Osteoblast (primary cell): Measurements from ENCODE around the gene DHDDS. TPM values are rescaled to one million over a fixed set of nuclear protein-coding genes. Genes with fewer than 3 reads are reported as not detected.

Experiments used
- DNase-seq: peaks from one replicate; pipeline ENCODE4 v3.0.0; 2011; ENCODE audit warnings: low spot score, mixed read lengths; ENCODE audit not compliant: insufficient read length; ENCODE audit errors: missing footprints
- H2AFZ ChIP-seq: 2 replicates; pipeline ENCODE4 v1.6.0; 2011; ENCODE audit warnings: mild to moderate bottlenecking, low read length
- H3K27ac ChIP-seq: 2 replicates; pipeline ENCODE4 v1.5.1; 2011; ENCODE audit warnings: mild to moderate bottlenecking, low read depth, low read length, moderate library complexity
- H3K27me3 ChIP-seq: 2 replicates; pipeline ENCODE4 v1.6.0; 2012; ENCODE audit warnings: mild to moderate bottlenecking, control low read depth, inconsistent platforms, low read length, moderate library complexity; ENCODE audit not compliant: insufficient read depth
- H3K36me3 ChIP-seq: 2 replicates; pipeline ENCODE4 v1.5.1; 2011; ENCODE audit warnings: mild to moderate bottlenecking, low read length, control low read depth, moderate library complexity; ENCODE audit not compliant: insufficient read depth
- H3K4me1 ChIP-seq: 2 replicates; pipeline ENCODE4 v1.5.1; 2011; ENCODE audit warnings: mild to moderate bottlenecking, low read length, control low read depth, moderate library complexity; ENCODE audit not compliant: insufficient read depth
- H3K4me2 ChIP-seq: 2 replicates; pipeline ENCODE4 v1.6.0; 2011; ENCODE audit warnings: mild to moderate bottlenecking, low read length; ENCODE audit not compliant: insufficient read depth
- H3K4me3 ChIP-seq: fragments of 200-600 bp; sonication (generic); 3 replicates; pipeline ENCODE4 v1.5.1; 2012; ENCODE audit warnings: mild to moderate bottlenecking, low read length, inconsistent platforms; ENCODE audit not compliant: insufficient read depth
- H3K79me2 ChIP-seq: 2 replicates; pipeline ENCODE4 v1.6.0; 2012; ENCODE audit warnings: mild to moderate bottlenecking, low read length, control low read depth, inconsistent platforms; ENCODE audit not compliant: insufficient read depth
- H3K9me3 ChIP-seq: 2 replicates; pipeline ENCODE4 v1.5.1; 2011; ENCODE audit warnings: low read depth, low read length, control low read depth
- H4K20me1 ChIP-seq: 2 replicates; pipeline ENCODE4 v1.6.0; 2012; ENCODE audit warnings: mild to moderate bottlenecking, low read length, control low read depth; ENCODE audit not compliant: insufficient read depth
- CTCF ChIP-seq: IDR thresholded peaks from 2 replicates; pipeline ENCODE4 v1.5.1; 2011; ENCODE audit warnings: mild to moderate bottlenecking, low read depth, low read length, moderate library complexity; ENCODE audit errors: extremely low read depth
- total RNA-seq: library from RNA; depleted of rRNA; stranded (reverse); fragments of >200 nt; gene quantifications from 2 replicates; pipeline ENCODE4 v1.2.3, GENCODE V29; 2012

DHDDS gene
- total RNA-seq, 1 donor: 63.3 TPM

DNA sequence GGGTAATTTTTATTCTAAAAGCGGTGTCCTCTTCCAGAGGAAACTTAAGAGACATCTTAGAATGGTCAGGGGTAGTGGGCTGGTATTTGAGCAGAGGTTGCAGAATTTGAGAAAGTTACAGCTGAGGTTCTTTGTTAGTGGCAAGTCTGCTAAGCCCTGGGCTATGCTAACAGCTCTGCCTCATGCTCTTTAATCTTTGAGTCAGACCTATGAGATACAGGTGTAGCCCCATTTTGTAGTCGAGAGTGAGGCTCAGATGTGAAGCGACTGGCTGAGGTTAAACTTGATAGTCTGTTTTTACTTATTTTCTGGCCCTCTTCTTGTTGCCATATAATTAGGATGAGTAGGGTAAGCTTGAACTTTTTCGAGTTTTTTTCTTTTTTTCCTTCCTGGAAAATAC, 44.8 kb downstream of the DHDDS start:
- H3K36me3 ChIP-seq: peaks cover 45% of the 10 kb centered on the region

DNA sequence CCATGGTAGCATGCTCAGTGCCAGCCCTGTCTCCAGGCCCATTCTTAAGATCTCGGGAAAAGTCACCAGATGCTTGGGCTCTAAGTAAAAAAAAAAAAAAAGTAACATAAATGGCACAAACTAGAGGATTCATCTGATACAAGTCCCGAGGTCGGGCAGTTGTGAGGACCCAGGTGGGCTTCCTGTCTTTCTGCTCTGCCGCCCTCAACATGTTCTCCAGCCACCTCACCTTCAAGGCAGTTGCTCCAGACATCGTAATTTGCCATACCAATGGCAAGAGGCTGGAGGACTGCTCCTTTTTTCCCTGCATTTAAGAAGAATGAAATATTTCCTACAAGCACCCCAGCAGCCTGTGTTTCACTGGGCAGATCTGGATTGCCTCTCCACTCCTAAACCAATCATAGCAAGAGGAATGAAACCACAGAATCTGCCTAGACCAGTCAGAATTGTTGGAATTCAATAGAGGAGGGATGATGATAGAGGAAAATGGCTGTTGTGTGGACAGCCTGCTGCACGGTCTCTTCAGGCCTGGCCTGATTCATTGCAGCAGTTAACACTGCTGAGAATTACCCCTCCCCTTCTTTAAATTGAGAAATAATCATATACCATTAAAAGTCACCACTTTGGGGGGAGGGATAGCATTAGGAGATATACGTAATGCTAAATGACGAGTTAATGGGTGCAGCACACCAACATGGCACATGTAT, 45.5 kb downstream of the DHDDS start:
- Histone ChIP-seq H3K4me3 (no peak overlapping the region), H3K79me2 (peaks cover 21% of the 10 kb centered on the region), H4K20me1 (peaks cover 20% of the 10 kb centered on the region), H2AFZ (no peak overlapping the region), H3K4me2 (no peak overlapping the region), H3K36me3 (peaks cover 45% of the 10 kb centered on the region), H3K27me3 (no peaks in the 10 kb centered on the region), H3K27ac (no peak overlapping the region), H3K9me3 (no peaks in the 10 kb centered on the region), H3K4me1 (peaks cover 21% of the 10 kb centered on the region)
- TF ChIP-seq CTCF: no peak
- peak; percentile 29 for DNase-seq

More for the DNA sequence above, 44.8 kb downstream of the DHDDS start:
- Histone ChIP-seq H3K4me1 (peaks cover 18% of the 10 kb centered on the region), H3K4me3 (no peak overlapping the region), H4K20me1 (peaks cover 20% of the 10 kb centered on the region), H3K27ac (no peak overlapping the region), H3K79me2 (peaks cover 21% of the 10 kb centered on the region), H3K4me2 (no peak overlapping the region), H2AFZ (no peak overlapping the region), H3K27me3 (no peaks in the 10 kb centered on the region), H3K9me3 (no peaks in the 10 kb centered on the region)
- TF ChIP-seq CTCF: no peak
- DNase-seq: peak; percentile 60

DNA sequence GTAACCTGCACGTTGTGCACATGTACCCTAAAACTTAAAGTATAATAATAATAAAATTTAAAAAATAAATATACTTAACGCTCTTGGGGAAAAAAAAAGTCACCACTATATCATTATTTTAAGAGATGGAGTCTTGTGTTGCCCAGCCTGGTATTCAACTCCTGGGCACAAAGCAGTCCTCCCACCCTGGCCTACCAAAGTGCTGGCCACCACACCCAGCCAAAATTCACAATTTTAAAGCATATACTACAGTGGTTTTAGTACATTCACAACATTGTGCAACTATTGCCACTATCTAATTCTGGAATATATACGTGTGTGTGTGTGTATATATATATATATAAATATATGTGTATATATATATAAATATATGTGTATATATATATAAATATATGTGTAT, 46.0 kb downstream of the DHDDS start:
- Histone ChIP-seq H3K4me3 (no peak overlapping the region), H4K20me1 (peaks cover 18% of the 10 kb centered on the region), H3K4me2 (no peak overlapping the region), H3K79me2 (peaks cover 19% of the 10 kb centered on the region), H2AFZ (no peak overlapping the region), H3K9me3 (no peaks in the 10 kb centered on the region), H3K4me1 (peaks cover 27% of the 10 kb centered on the region), H3K36me3 (peaks cover 45% of the 10 kb centered on the region), H3K27me3 (no peaks in the 10 kb centered on the region), H3K27ac (no peak overlapping the region)
- TF ChIP-seq CTCF: no peak
- DNase-seq: no peak

DNA sequence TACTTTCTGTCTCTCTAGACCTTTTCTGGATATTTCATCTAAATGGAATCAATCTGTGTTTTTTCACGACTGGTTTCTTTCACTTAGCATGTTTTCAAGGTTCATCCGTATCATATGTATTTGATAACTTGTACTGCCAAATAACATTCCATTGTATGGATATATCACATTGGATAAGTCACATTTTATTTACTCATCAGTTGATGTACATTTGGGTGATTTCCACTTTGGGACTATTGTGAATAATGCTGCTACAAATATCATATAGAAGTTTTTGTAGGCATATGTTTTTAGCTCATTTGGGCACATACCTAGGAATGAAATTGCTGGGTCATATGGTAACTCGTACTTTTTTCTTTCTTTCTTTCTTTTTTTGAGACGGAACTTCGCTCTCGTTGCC, 46.9 kb downstream of the DHDDS start:
- Histone ChIP-seq H2AFZ (no peak overlapping the region), H3K27me3 (no peaks in the 10 kb centered on the region), H3K27ac (no peak overlapping the region), H4K20me1 (peaks cover 10% of the 10 kb centered on the region), H3K36me3 (peaks cover 37% of the 10 kb centered on the region), H3K4me1 (peaks cover 23% of the 10 kb centered on the region), H3K4me2 (no peak overlapping the region), H3K4me3 (no peak overlapping the region), H3K9me3 (no peaks in the 10 kb centered on the region), H3K79me2 (peaks cover 11% of the 10 kb centered on the region)
- DNase-seq: no peak
- no peak for TF ChIP-seq CTCF
